Measurements from ENCODE around the gene DLGAP1.

DNA sequence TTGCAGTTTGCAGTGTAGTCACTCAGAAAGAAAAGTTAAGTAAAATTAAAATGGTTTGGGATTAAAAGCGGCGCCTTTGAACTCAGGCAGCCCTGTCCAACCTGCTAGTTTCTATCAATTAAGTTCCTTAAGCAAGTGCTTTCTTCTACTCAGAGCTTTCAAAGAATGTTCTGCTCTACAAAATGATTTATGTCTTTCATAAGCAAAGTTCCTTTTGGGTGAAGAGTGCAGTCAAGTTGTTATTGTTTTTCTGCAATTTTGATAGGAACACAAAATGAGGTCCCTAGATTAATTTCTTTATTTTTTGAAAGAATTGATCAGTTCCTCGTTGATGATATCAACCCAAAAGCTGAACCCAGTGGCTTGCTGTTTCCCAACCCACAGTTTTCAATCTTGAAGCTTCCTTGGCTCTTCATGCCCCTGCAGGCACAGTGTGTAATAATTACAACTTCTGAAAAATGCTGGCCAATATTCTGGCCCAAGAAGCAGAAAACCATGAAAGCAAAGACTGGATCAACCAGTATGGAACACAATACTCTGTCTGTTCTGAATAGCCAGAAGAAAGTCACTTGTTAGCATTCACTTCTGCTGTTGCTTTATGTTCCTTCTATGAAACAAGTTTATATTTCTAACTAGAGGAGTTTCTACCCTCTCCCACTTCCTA lies 916.0 kb downstream of the DLGAP1 start:
- TF ChIP-seq CTCF (IDR thresholded peaks at IDR 0.05) (no peak), IRF2 (CRISPR knock-in tag; IDR thresholded peaks at IDR 0.05; ENCODE audit: borderline replicate concordance, low read depth) (no peak), STAT6 (CRISPR knock-in tag; conservative IDR thresholded peaks at IDR 0.05; ENCODE audit: low read depth) (no peak), OVOL2 (CRISPR knock-in tag; IDR thresholded peaks at IDR 0.05; ENCODE audit: borderline replicate concordance) (no peak), ETV6 (CRISPR knock-in tag; IDR thresholded peaks at IDR 0.05) (no peak), ZNF263 (CRISPR knock-in tag; IDR thresholded peaks at IDR 0.05; ENCODE audit: low read depth) (no peak), CREB1 (CRISPR knock-in tag; IDR thresholded peaks at IDR 0.05) (no peak), SMAD3 (CRISPR knock-in tag; IDR thresholded peaks at IDR 0.05; ENCODE audit: borderline replicate concordance) (no peak)
- TF ChIP-seq, protein P1, sequence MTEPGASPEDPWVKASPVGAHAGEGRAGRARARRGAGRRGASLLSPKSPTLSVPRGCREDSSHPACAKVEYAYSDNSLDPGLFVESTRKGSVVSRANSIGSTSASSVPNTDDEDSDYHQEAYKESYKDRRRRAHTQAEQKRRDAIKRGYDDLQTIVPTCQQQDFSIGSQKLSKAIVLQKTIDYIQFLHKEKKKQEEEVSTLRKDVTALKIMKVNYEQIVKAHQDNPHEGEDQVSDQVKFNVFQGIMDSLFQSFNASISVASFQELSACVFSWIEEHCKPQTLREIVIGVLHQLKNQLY (CRISPR knock-in tag; IDR thresholded peaks at IDR 0.05), result no peak
- TF ChIP-seq, protein P2, sequence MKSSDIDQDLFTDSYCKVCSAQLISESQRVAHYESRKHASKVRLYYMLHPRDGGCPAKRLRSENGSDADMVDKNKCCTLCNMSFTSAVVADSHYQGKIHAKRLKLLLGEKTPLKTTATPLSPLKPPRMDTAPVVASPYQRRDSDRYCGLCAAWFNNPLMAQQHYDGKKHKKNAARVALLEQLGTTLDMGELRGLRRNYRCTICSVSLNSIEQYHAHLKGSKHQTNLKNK (CRISPR knock-in tag; IDR thresholded peaks at IDR 0.05), result no peak

Measured in WTC11 (cell line).